Right hindlimb (tissue), 1 donor: ENCODE measurements around the gene TIFAB.

Experiments used
- DNase-seq: peaks from one replicate; pipeline ENCODE4 v3.0.0-alpha.2; 2018

Gene TIFAB

DNA sequence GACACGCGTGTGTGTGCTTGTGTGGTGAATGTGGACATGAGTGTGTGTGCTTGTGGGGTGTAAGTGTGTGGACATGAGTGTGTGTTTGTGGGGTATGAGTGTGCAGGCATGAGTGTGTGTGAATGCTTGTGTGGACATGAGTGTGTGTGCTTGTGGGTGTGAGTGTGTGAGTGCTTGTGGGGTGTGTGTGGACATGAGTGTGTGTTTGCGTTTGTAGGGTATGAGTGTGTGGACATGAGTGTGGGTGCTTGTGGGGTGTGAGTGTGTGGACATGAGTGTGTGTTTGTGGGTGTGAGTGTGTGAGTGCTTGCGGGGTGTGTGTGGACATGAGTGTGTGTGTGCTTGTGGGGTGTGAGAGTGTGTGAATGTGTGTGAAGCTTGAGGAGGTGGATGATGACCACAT lies 29.8 kb upstream of the TIFAB start:
- no peak for DNase-seq

DNA sequence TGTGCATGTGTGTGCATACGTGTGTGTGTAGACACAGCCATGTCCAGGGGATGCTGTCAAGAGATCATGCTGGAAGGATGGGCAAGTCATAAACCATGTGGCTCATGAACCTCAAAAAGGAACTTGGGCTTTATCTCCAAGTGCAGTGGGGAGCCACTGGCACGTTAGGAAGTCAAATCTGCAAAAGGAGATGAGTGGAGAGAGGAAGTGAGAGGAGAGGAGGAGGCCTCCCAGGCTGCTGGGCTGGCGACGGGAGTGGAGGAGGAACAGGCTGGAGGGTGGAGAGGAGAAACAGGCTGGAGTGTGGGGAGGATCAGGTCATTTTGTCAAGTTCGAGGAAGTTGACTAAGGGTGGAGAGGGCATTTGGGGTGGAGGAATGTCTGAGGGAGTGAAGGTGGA lies 29.2 kb upstream of the TIFAB start:
- DNase-seq: no peak

- DNase-seq: no peak
Measured at GRCh38 chr5:135480511-135480910, 28.4 kb upstream of the TIFAB start.

GRCh38 chr5:135478938-135479337 lies 26.8 kb upstream of the TIFAB start:
- no peak for DNase-seq

GRCh38 chr5:135477613-135478066 lies 25.5 kb upstream of the TIFAB start:
- DNase-seq: no peak

DNA sequence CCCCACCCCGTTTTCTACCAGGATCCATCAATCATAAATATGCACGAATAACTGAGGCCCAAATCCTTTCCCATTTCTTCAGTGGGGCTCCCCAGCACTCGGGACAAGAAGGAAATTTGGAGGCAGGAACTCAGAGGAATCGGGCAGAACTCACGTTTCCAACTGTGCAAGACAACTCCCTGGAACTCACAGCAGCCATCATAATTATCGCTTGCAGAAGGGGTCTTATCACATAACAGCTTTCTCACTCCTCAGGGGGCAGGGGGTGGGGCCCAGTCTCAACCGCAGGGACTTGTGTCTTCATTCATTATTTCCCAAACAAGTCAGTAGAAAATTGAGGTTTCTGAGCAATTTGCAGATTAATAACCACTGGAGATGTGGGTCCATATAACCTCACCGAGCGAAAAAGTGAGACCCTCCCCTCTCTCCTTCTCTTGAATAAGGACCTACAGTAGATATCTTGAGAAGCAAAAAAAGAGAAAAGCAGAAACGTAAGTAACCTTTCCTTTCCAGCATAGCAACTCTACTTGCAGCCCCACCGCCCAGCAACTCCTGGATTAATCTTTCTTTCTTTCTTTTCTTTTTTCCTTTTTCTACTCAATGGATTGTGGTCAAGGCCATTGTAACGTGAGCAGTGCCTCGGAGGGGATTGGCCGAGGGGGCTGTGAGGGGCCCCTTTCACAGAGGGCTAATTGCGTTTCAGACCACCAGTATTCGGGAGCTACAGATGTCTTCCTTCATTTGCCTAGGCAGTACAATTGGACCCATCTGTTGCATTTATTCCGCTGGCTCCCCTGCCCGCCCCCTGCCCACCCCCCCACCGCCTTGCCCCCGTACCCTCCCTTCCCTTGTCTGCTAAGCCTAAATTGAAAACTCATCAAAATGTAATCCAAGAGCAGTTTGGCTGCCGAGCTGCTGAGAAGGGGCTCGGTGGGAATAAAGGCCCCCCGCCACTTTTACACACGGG lies 24.7 kb upstream of the TIFAB start:
- DNase-seq: no peak

GRCh38 chr5:135473956-135474670 lies 22.0 kb upstream of the TIFAB start:
- no peak for DNase-seq

DNA sequence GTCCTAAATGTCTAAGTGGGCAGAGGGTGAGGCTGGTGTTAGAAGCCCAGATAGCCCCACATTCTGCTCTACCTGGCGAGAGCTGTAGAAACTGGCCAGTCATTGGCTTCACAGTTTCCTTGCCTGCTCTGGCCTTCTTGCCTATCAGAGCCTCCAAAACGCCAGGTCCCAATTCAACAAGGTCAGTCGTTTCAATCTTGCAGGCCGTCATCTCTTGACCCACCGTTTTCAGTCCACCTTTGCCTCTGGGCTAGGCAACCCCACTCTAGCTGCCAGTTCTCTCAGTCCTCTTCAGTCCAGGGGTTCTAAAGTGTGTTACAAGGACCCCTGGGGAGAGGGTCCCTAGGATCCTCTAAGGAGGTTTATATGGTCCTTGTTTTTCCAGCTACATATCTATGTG lies 20.0 kb upstream of the TIFAB start:
- no peak for DNase-seq

GRCh38 chr5:135471726-135472125 lies 19.6 kb upstream of the TIFAB start:
- no peak for DNase-seq

DNA sequence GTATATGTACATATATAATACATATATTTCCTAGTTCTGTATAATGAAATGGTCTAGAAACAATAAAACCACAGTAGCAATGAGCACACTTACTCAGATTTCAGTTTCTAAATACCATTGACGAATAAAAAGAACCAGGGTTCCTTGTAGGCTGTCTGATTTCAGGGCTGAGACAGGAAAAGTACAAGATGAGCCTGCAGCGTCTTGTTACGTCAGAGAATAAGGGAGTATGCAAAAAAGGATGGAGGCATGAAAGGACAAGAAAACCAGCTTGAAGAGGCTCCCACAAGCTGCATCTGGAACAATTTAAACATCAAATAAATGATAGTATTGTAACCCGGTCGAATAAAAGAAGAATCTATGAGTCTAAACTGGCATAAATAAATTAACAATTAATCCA lies 17.8 kb upstream of the TIFAB start:
- no peak for DNase-seq

GRCh38 chr5:135468541-135468940 lies 16.4 kb upstream of the TIFAB start:
- DNase-seq: no peak

DNA sequence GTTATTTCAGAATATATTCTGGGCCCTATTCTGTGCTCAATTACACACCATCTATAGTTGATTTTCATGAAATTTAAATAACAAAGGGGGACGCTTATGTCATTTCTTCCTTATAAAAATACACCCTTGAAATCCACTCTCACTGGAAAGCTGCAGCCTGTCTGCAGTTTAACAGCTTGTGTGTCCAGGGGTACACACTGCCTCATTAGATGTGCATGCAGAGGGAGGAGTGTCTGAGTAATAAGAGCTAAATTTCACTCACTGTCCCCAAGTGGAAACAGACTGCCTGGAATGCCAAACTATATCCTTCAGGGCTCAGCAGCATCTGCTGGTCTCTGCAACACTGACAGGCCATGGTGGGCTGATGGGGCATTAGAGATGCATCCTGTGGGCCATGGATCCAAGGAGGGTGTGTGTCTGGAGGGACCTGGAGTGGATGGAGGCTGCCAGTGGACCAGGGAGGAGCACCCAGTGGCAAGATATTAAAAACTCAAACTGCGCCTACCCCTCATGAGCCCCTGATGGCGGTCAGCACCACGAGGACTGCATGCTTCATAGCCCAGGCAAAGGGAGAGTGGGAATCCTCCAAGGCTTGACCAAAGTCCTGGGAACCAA lies 15.8 kb upstream of the TIFAB start:
- DNase-seq: no peak

GRCh38 chr5:135467051-135467625 lies 15.0 kb upstream of the TIFAB start:
- no peak for DNase-seq

DNA sequence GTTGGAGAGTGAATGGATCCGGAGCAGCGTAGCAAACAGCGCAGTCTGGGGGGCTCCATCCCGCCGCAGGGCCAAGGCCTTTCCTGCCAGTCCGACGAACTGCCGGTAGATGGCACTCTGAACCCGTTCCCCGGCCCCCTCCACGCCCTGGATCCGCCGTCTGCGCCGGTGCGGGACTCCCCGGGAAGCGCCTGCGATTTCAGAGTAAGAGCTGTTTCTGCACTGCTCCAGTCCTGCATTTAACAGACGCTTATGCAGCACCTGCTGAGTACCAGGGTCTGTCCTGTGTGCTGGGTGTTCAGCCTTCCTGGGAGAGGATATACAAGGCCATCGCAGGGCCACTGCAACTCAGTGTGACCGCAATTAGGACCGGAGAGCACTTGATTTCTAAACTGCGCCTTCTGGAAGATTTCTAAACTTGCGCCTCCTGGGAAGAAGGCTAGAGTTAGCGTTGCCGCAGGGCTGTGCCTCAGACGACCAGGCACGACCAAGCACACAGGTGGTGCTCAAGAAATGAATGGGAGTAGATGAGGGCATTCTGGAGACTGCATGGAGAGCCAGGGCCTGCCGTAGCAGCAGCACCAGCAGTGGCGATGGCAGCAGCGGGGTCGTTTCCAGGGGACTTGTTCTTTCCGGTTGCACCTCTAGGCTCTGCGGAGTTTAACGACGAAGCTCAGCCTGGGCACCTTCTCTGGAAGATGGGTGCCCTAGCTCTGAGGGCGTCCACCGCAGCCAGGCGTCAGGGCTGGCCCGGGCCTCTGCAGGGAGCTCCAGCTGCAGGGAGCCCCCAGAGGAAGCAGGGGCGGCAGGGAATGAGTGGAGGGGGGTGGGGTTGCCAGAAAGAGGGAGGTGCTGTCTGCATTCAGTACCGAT lies 14.3 kb upstream of the TIFAB start:
- DNase-seq: peak; percentile 87

- no peak for DNase-seq
Measured at GRCh38 chr5:135465391-135466122, 13.4 kb upstream of the TIFAB start.

DNA sequence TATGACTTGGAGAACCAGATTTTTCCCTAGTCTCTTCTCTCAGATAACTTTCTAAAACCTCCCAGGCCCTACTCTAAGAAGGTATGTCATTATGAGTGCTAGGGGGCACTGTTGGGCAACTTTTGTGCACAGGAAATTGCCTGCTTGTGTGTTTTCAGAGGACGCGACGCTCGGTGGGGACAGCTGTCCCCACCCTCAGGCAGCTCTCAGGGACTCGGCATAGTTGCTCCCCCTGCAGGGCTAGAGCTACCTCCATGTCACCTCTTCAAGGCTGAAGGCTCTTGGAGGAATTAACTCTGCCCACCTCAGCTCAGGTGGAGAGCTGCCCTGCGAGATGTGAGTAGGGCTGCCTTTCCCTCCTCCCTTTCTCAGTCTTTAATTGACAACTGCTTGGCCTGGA lies 10.2 kb upstream of the TIFAB start:
- DNase-seq: no peak

DNA sequence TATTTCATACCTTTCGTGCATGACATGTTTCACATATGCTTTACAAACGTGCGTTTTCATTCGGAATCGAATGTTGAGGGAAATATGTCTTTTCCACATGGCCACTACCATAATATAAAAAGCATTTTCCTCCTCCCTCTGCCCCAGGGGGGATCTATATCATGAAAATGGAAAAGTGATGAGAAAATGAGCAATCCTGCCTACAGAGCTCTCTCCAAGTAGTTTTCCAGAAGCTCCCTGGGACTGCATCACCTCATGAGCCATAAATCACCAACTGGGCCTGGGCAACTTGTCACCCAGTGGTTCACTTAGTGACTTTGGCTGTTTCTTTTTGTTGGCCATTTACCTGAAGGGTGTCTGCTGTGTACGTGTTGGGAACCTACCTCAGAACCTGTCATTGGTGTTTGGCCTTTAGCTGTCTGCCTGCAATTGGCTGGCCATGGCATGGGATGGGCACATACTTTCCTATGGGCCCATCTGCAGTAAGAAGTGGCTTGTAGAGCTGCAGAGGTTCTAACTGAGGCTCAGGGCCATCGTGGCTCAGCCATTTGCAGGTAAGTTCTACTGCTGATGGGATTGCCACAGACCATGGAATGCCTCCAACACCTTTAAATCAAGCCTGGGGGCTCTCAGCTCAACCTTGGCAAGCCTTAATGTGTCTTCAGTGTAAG lies 9.5 kb upstream of the TIFAB start:
- DNase-seq: peak; percentile 60

DNA sequence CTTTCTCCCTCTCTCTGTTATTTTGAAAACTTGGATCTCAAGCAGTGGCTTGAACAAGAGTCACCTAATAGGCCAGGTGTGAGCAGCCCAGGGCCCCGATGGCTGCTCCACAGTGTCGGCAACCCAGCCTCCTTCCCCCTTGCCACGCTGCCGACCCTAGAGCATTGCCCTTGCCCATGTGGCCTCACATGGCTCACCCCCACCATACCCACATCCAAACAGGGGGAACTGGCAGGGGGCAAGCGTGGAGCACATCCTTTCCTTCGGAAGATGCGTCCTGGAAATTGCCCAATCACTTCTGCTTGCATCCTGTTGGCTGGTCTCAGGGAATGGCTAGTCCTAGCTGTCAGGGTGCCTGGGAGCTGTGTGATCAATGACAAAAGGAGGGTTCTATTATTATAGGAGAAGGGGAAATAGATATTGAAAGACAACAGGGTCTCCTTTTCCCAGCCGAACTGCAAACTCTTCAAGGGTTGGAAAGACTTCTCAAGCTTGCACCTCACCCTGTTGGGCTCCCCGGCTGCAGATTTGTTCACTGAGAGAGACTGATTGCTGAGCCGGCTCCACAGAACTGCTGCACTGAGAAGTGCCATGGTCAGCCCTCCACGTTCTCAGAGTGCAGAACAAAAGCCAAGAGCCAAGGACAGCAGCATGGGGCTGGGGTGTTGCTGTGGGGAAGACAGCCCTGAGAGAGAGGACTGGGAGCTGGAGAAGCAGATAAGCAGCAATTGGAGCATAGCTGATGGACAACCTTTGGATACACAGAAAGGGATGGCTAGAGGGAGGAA lies 8.3 kb upstream of the TIFAB start:
- DNase-seq: no peak

- DNase-seq: no peak
Measured at GRCh38 chr5:135458921-135459331, 6.8 kb upstream of the TIFAB start.

DNA sequence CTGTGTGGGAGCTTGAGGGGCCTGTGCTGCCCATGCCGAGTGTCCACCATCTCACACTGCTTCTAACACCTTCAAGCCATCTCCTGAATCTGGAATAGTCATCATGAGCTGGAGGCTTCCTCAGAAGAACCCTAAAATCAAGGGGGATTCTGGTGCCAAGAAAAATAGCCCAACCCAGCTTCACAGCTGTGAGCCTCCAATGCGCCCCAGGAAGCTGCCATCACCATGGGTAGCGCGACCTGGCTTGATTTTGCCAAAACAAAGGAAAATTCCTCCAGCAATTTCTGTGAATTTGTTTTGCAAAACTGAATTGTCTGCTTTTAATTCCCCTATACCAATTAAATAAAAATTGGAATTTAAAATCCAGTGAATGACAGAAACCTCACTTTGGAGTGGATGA lies 6.2 kb upstream of the TIFAB start:
- DNase-seq: no peak
